Trophoblast cell (in vitro differentiated cells and primary cell): ENCODE results near the gene ZBTB7C.

Experiments
- DNase-seq, 2 donors: peaks; one replicate each; pipeline ENCODE4 v3.0.0-alpha.2; 2016
- H2AFZ ChIP-seq: 2 replicates; pipeline ENCODE4 v1.6.1; 2013; ENCODE audit warnings: low read length, moderate library complexity, mild to moderate bottlenecking; ENCODE audit not compliant: insufficient read depth, poor library complexity
- H2AK5ac ChIP-seq: 2 replicates; pipeline ENCODE4 v1.6.1; 2013; ENCODE audit warnings: mild to moderate bottlenecking, low read length
- H2BK120ac ChIP-seq: 2 replicates; pipeline ENCODE4 v1.6.1; 2013; ENCODE audit warnings: low read length, mild to moderate bottlenecking, moderate library complexity; ENCODE audit not compliant: insufficient read depth, poor library complexity
- H2BK12ac ChIP-seq: 2 replicates; pipeline ENCODE4 v1.6.1; 2013; ENCODE audit warnings: mild to moderate bottlenecking, low read length, moderate library complexity
- H2BK5ac ChIP-seq: 2 replicates; pipeline ENCODE4 v1.6.1; 2013; ENCODE audit warnings: low read length, low read depth, moderate library complexity, mild to moderate bottlenecking; ENCODE audit not compliant: poor library complexity
- H3K14ac ChIP-seq: 2 replicates; pipeline ENCODE4 v1.6.1; 2013; ENCODE audit warnings: mild to moderate bottlenecking, low read length
- H3K18ac ChIP-seq: 2 replicates; pipeline ENCODE4 v1.6.1; 2013; ENCODE audit warnings: mild to moderate bottlenecking, low read length
- H3K23ac ChIP-seq: 2 replicates; pipeline ENCODE4 v1.6.1; 2013; ENCODE audit warnings: low read length
- H3K27ac ChIP-seq: 2 replicates; pipeline ENCODE4 v1.5.1; 2013; ENCODE audit warnings: low read depth, mild to moderate bottlenecking, inconsistent platforms, low read length, moderate library complexity
- H3K27me3 ChIP-seq: 2 replicates; pipeline ENCODE4 v1.6.1; 2013; ENCODE audit warnings: inconsistent platforms, mild to moderate bottlenecking, low read length, moderate library complexity; ENCODE audit not compliant: insufficient read depth
- H3K36me3 ChIP-seq, 2 experiments: 1 replicate in 1 of 2; 2 replicates in 1 of 2; pipeline ENCODE4 v1.6.1; 2013; ENCODE audit warnings: low read length in 2 of 2, mild to moderate bottlenecking in 2 of 2, moderate library complexity in 1 of 2; ENCODE audit not compliant: insufficient read depth in 2 of 2, control insufficient read depth in 1 of 2
- H3K4ac ChIP-seq: 2 replicates; pipeline ENCODE4 v1.6.1; 2013; ENCODE audit warnings: low read depth, mild to moderate bottlenecking, low read length, moderate library complexity
- H3K4me1 ChIP-seq, 2 experiments: 1 replicate in 1 of 2; 2 replicates in 1 of 2; pipeline ENCODE4 v1.6.1; 2013; ENCODE audit warnings: low read length in 2 of 2, mild to moderate bottlenecking in 2 of 2, moderate library complexity in 1 of 2; ENCODE audit not compliant: insufficient read depth in 2 of 2, control insufficient read depth in 1 of 2
- H3K4me2 ChIP-seq: 2 replicates; pipeline ENCODE4 v1.6.1; 2013; ENCODE audit warnings: inconsistent platforms, mild to moderate bottlenecking, low read length, moderate library complexity
- H3K4me3 ChIP-seq: 2 replicates; pipeline ENCODE4 v1.5.1; 2013; ENCODE audit warnings: mild to moderate bottlenecking, low read depth, low read length, inconsistent platforms
- H3K79me1 ChIP-seq: one replicate; pipeline ENCODE4 v1.6.1; 2013; ENCODE audit warnings: low read length
- H3K79me2 ChIP-seq: 2 replicates; pipeline ENCODE4 v1.6.1; 2013; ENCODE audit warnings: low read length, mild to moderate bottlenecking; ENCODE audit not compliant: control insufficient read depth, insufficient read depth, poor library complexity
- H3K9ac ChIP-seq: 2 replicates; pipeline ENCODE4 v1.6.1; 2013; ENCODE audit warnings: mild to moderate bottlenecking, low read length
- H3K9me3 ChIP-seq: 2 replicates; pipeline ENCODE4 v1.6.1; 2013; ENCODE audit warnings: low read depth, mild to moderate bottlenecking, control low read depth, inconsistent platforms, low read length; ENCODE audit not compliant: insufficient read depth
- H4K12ac ChIP-seq: 2 replicates; pipeline ENCODE4 v1.6.1; 2013; ENCODE audit warnings: low read depth, mild to moderate bottlenecking, low read length, moderate library complexity
- H4K8ac ChIP-seq: 2 replicates; pipeline ENCODE4 v1.6.1; 2013; ENCODE audit warnings: low read depth, mild to moderate bottlenecking, low read length, moderate library complexity
- H4K91ac ChIP-seq: one replicate; pipeline ENCODE4 v1.6.1; 2013; ENCODE audit warnings: low read depth, mild to moderate bottlenecking, low read length, moderate library complexity
- WGBS: extraction: QIAGEN DNeasy Blood & Tissue Kit; methylation state at CpG from one replicate; pipeline ENCODE4 v1.1.7; 2013; ENCODE audit warnings: missing lambda C conversion rate; ENCODE audit not compliant: insufficient read length, insufficient coverage; ENCODE audit errors: extremely low coverage; 5-methylcytosine and 5-hydroxymethylcytosine counted together

Gene ZBTB7C

GRCh38 chr18:48126240-48126639, 282.9 kb downstream of the ZBTB7C start:
- H2BK5ac ChIP-seq, result no peak overlapping the region
- peaks cover 6 to 8% of the 10 kb centered on the region in 2 experiments for H3K4me1 ChIP-seq
- H3K79me1 ChIP-seq, result no peaks in the 10 kb centered on the region
- no peaks in the 10 kb centered on the region for H3K79me2 ChIP-seq
- no peak overlapping the region for H3K14ac ChIP-seq
- no peak overlapping the region for H3K4ac ChIP-seq
- H4K91ac ChIP-seq, result no peak overlapping the region
- no peak overlapping the region for H3K27ac ChIP-seq
- H2AFZ ChIP-seq, result no peak overlapping the region
- H2BK12ac ChIP-seq, result no peak overlapping the region
- no peak overlapping the region for H3K18ac ChIP-seq
- no peak overlapping the region for H4K12ac ChIP-seq
- WGBS, result no CpG with 5 or more reads among the region's 3 CpGs
- no peak overlapping the region for H2BK120ac ChIP-seq
- no peaks in the 10 kb centered on the region for H3K9me3 ChIP-seq
- no peaks in the 10 kb centered on the region for H3K36me3 ChIP-seq
- H4K8ac ChIP-seq, result no peak overlapping the region
- H3K23ac ChIP-seq, result no peak overlapping the region
- H3K4me3 ChIP-seq, result no peak overlapping the region
- no peak overlapping the region for H3K9ac ChIP-seq
- no peak overlapping the region for H2AK5ac ChIP-seq
- H3K4me2 ChIP-seq, result no peak overlapping the region
- no peak for DNase-seq
- no peaks in the 10 kb centered on the region for H3K27me3 ChIP-seq

- WGBS, result no CpG with 5 or more reads among the region's 6 CpGs
- Histone ChIP-seq H4K91ac (no peak overlapping the region), H3K4me3 (no peak overlapping the region), H3K9me3 (peaks cover 2% of the 10 kb centered on the region), H3K14ac (no peak overlapping the region), H2AK5ac (no peak overlapping the region), H2BK12ac (no peak overlapping the region), H3K18ac (no peak overlapping the region), H3K27me3 (no peaks in the 10 kb centered on the region), H3K4me2 (no peak overlapping the region), H4K8ac (no peak overlapping the region), H3K23ac (no peak overlapping the region), H3K27ac (no peak overlapping the region), H3K79me1 (no peaks in the 10 kb centered on the region), H4K12ac (no peak overlapping the region), H3K79me2 (no peaks in the 10 kb centered on the region), H2AFZ (no peak overlapping the region), H3K9ac (no peak overlapping the region), H3K4me1 (peaks cover 6 to 8% of the 10 kb centered on the region in 2 experiments), H3K36me3 (no peaks in the 10 kb centered on the region), H3K4ac (no peak overlapping the region), H2BK120ac (no peak overlapping the region), H2BK5ac (no peak overlapping the region)
- DNase-seq, result peak in 1 of 2 donors; percentile 67
Measured at GRCh38 chr18:48125724-48126123, 283.5 kb downstream of the ZBTB7C start.

DNA sequence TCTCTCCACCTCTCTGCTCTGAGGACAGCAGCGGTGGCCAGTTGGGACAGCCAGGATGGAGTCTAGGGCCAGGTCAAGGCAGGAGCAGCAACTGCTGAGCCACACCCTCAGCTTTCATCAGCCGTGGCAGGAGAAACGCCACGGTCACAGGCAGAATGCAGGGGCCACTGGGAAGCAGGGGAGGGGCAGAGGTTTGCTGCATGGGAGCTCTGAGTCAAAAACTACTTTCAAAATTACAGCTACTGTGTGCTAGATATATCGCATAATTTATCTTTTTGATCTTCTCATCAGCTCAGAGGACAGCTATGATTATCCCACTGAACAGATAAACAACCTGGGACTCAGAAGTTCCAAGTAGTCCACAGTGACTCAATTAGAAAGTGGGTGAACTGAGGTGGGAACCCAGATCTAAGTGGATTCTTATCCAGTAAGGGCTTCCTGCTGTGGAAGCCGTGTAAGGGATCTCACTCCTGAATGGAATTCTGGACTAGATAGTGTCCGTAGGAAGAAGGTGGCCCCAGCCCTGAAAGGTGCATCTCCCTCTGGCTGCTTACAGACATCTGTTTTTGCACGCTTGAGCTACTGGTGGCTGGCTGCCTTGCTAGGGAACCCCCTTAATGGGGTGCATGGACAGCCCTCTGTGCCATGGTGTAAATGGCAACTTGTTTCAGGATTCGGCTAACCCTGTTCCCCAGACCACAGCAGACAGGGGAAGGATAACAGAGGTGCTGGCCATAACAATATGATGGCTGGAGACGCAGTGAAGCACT, 284.1 kb downstream of the ZBTB7C start:
- H3K27me3 ChIP-seq, result no peaks in the 10 kb centered on the region
- H3K23ac ChIP-seq, result no peak overlapping the region
- H4K91ac ChIP-seq, result no peak overlapping the region
- H3K36me3 ChIP-seq, result no peaks in the 10 kb centered on the region
- no peaks in the 10 kb centered on the region for H3K79me1 ChIP-seq
- no peak overlapping the region for H2BK12ac ChIP-seq
- no peak overlapping the region for H3K27ac ChIP-seq
- no CpG with 5 or more reads among the region's 10 CpGs for WGBS
- no peak overlapping the region for H3K4me3 ChIP-seq
- H2AK5ac ChIP-seq, result no peak overlapping the region
- H3K79me2 ChIP-seq, result no peaks in the 10 kb centered on the region
- H2AFZ ChIP-seq, result no peak overlapping the region
- H3K9me3 ChIP-seq, result peaks cover 3% of the 10 kb centered on the region
- H2BK120ac ChIP-seq, result no peak overlapping the region
- no peak overlapping the region for H3K4ac ChIP-seq
- peaks cover 6 to 8% of the 10 kb centered on the region in 2 experiments for H3K4me1 ChIP-seq
- no peak overlapping the region for H3K9ac ChIP-seq
- no peak overlapping the region for H3K18ac ChIP-seq
- no peak overlapping the region for H2BK5ac ChIP-seq
- no peak overlapping the region for H3K14ac ChIP-seq
- H3K4me2 ChIP-seq, result no peak overlapping the region
- no peak overlapping the region for H4K12ac ChIP-seq
- no peak for DNase-seq
- H4K8ac ChIP-seq, result no peak overlapping the region

GRCh38 chr18:48123941-48124340, 285.2 kb downstream of the ZBTB7C start:
- Histone ChIP-seq H3K9ac (no peak overlapping the region), H3K27me3 (no peaks in the 10 kb centered on the region), H2BK12ac (no peak overlapping the region), H3K36me3 (no peaks in the 10 kb centered on the region), H2BK120ac (no peak overlapping the region), H3K4me2 (no peak overlapping the region), H2AK5ac (no peak overlapping the region), H3K4ac (no peak overlapping the region), H3K4me3 (no peak overlapping the region), H3K18ac (no peak overlapping the region), H3K79me1 (no peaks in the 10 kb centered on the region), H3K4me1 (peaks cover 6 to 8% of the 10 kb centered on the region in 2 experiments), H3K23ac (no peak overlapping the region), H3K79me2 (no peaks in the 10 kb centered on the region), H3K9me3 (peaks cover 3% of the 10 kb centered on the region), H2AFZ (no peak overlapping the region), H4K91ac (no peak overlapping the region), H4K12ac (no peak overlapping the region), H2BK5ac (no peak overlapping the region), H4K8ac (no peak overlapping the region), H3K27ac (no peak overlapping the region), H3K14ac (no peak overlapping the region)
- no CpG with 5 or more reads among the region's 4 CpGs for WGBS
- DNase-seq, result no peak
